GM18868 (cell line): Measurements from ENCODE around the gene AMN.
"Not testable (repeated sequence)": the region's sequence is repeated elsewhere in the genome, so short reads cannot be mapped to it uniquely, and the experiment has no call there.

Experiments used
- ATAC-seq: cut with Tn5 transposase; IDR thresholded peaks from one replicate; pipeline ENCODE4 v1.9.1; 2021; ENCODE audit warnings: mild to moderate bottlenecking, moderate library complexity; ENCODE audit not compliant: unreplicated experiment

Gene AMN

DNA sequence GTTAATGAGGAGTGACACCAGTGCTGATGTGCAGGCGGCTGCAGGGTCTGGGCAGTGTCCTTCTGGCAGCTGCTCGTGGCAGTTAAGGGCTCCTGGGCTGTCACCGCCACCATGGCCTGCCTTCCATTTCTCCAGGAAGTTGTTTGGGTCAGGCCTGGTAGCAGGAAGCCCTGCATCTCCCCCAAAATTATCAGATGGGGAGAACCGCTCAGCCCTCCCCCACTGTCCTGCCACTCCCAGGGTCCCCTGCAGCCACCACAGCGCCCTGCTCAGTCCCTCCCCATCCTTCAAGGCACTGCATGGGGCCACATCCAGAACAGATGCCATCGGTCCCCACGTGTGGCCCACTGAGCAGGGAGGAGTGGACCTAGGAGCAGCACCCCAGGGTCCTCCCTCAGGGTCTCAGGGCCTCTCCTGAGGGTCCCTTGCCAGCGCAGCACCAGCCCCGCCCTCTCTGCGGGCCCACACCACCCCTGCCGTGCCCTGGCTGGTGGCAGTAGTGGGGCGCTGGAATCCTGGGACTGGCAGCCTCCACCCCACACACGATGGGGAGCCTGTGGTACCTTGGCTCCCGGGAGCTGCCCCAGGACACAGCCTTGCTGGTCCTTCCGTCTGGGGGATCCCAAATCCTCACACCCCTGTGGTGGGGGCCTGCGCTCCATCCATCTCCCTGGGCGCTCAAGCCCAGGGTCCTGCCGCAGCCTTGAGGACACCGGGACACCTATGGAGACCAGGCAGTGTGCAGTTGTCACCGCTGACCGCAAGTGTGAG, 10.3 kb upstream of the AMN start:
- ATAC-seq: no peak

DNA sequence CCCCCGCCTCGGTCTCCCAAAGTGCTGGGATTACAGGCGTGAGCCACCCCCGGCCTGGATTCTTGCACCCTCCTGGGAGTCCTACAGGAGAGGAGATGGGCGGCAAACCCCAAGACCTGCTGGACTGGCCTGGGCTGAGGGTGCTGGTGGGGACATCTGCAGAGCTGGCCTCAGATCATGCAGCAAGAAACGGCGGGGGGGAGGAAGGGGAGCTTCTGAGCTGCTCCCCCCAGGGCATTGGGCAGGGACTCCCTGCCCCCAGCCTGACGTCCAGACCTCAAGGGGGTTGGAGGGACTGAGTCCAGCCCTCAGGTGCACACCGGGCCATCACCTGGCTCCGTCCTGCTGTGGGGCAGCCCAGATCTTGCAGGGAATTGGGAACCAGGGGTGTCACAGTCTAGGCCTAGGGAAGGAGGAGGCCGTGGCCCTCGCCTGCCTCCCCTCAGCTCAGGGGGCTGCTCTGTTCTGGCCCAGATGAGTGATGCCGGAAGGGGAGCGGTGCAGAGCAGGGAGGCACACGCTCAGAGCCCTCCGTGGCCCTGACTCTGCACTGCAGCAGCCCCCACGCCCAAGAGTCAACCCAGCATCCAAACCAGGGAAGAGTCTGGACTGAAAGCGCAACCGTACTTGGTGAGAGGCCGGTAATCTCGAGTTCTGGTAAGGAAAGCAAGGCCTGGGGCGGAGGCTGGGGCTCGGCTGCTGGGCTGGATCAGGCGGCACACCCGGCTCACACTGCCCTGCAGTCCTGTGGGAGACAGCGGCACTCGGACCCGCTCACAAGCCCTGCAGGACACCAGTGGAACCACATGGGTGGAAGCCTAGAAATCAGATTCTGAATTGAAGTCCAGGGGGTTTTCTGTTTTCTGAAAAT, 8.9 kb upstream of the AMN start:
- ATAC-seq: no peak

DNA sequence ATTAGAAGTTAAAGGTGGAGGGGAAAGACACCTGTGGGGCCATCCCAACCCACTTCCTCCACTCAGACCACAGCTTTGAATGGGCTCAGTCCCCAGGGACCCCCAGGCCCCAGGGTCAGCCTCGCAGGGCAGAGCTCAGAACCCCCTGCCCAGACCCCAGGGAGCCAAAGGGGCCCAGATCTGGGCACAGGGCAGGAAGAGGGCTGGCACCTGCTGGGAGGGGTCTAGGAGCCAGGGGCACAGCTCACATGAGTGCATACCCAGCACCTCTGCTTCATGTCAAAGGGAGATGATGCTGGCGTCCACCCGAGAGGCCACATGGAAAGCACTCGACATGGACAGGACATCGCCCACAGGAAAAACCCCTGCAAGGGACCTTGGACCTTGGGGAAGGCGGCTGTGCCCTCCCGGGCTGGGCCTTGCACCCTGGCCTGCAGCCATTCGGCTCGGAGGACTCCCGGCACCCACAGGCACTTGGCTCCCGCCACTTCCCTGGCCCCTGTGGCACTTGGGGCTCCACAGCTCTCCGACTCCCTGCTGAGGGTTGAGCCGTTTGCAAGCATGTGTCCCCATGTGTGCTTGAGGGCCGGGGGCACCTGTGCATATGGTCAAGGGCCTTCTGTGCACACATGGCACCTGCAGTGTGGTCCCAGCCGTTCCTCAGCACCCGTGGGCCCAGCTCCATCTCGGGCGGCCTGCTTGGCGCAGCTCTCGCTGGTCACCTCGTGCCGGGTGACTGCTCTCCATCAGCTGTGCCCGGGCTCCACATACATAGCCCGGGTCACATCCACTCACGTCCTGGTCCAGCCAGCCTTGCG, 7.8 kb upstream of the AMN start:
- no peak for ATAC-seq

DNA sequence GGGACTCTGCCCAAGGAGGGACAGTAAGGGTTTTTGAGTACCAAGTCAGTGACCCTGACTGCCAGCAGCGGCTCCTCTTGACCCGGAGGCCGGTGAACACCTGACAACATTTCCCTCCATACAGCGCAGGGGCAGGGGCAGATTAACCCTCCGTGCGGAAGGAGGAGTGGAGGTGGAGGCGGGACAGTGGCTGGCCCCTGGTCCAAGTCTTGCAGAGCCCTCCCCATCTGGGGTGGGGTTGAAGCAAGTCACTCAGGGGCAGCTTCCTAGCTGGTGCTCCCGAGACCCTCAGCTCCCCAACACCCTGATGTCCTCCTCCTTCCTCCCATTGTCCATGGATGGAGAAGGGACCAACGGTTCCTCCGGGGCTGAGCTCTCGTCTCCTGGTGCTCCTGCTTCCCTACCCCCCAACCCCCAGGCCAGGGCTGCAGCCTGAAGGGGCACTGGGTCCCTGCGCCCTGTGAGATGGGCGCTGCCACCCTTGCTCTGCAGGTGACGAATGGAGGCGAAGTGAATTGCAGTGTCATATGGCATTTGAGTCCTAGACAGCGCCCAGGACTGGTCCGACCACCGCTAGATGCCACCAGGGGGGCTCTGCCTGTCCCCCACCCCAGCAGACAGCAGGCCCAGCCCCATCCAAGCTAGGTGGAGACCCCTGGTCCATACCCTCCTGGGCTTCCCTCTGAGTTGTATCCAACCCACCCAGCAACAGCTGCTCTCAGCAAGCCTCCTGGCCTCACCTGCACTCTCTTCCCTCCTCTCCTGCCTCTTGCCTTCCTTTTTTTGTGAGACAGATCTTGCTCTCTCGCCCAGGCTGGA, 7.0 kb upstream of the AMN start:
- no peak for ATAC-seq

GRCh38 chr14:102916347-102917055, 6.0 kb upstream of the AMN start:
- peak; percentile 38 for ATAC-seq

DNA sequence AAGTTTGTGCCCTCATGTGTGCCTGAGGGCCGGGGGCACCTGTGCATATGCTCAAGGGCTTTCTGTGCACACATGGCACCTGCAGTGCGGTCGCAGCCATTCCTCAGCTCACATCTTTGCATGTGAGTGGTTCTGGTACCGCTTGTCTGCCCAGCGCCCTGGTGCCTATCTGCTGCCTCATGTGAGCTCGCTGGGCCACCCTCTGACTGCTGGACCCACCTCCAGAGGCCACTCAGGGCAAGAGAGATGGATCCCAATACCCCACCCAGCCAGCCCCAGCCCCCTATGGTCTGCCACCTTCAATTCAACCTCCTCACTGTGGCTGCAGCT, 5.4 kb upstream of the AMN start:
- ATAC-seq: peak; percentile 15

GRCh38 chr14:102917469-102918211, 4.8 kb upstream of the AMN start:
- ATAC-seq: no peak

GRCh38 chr14:102918438-102918837, 4.0 kb upstream of the AMN start:
- ATAC-seq: no peak

GRCh38 chr14:102920273-102920997, 2.0 kb upstream of the AMN start:
- ATAC-seq: no peak

GRCh38 chr14:102920998-102921304, 1.5 kb upstream of the AMN start:
- no peak for ATAC-seq

DNA sequence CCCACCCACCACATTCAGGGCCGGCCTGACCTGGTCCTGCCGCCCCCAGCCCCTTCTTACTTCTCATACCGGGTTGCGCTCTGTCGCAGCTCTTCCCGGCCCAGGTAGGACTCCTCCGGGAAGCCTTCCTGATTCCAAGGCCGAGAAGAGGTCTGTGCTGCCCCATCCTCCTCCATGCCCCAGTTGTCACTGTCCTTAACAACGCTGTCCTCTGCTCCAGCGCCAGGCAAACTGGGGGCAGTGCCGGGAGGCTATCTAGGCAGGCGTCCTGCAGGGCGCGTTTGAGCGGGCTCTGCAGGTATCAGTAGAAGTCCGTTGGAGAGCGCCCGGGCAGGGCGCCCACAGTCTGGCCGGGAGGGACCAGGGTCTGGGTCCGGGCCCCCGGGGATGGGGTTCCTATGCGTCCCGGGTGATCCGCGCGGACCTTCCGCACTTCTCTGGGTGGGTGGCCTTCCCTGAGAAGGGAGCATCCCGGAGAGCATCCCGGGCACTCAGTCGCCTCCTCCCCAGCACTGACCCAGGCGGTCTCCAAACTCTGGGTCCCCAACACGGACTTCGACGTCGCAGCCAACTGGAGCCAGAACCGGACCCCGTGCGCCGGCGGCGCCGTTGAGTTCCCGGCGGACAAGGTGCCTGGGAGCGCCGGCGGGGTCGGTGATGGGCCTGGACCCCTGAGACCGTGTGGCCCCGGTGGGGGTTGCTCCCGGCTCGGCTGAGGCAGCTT, 900 bp downstream of the AMN start:
- no peak for ATAC-seq

GRCh38 chr14:102923925-102924486, 1.5 kb downstream of the AMN start:
- no peak for ATAC-seq

DNA sequence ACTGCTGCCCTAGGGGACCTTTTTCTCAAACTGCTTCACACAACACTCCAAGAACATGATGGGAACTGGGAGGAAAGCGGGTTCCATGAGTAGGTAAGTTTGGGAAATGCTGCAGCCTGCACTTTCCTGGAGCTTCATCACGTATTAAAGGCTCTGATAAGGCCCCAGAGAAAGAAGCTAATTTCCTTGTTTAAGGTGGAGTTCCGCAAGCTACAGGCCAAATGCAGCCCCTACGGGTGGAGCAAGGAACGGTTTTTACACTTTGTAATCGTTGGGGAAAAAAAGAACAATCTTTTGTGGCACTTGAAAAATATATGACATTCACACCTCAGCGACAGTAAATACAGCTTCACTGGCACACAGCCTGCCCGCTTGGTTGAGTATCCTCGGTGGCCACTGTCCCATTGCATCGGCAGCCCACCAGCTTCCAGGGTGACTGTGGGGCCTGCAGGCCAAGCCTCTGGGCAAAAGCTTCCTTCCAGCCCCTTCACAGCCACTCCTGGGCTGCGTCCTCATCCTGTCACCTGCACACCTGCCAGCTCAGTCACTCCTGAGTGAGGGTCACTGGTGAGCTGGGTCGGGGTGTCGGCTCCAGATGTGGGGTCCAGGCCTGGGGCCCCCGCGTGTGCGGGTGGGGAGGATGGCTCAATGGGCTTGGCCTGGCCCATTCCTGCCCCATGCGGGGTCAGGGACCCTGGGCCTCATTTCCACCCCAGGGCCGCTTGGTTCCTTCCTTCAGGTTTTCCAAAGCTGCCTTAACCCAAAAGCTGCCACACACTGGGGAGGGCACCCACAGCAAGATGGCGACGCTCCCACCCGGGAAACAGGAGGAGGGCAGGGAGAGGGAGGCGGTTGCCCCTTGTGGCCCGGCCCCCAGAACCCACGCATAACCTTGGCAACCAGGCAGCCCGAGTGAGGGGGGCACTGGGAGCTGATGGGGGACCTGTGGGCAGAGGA, 2.4 kb downstream of the AMN start:
- no peak for ATAC-seq

- ATAC-seq: no peak
These were observed 3.2 kb downstream of the AMN start for GRCh38 chr14:102925646-102926045.

- no peak for ATAC-seq
These were observed 3.6 kb downstream of the AMN start for GRCh38 chr14:102926104-102926503.

DNA sequence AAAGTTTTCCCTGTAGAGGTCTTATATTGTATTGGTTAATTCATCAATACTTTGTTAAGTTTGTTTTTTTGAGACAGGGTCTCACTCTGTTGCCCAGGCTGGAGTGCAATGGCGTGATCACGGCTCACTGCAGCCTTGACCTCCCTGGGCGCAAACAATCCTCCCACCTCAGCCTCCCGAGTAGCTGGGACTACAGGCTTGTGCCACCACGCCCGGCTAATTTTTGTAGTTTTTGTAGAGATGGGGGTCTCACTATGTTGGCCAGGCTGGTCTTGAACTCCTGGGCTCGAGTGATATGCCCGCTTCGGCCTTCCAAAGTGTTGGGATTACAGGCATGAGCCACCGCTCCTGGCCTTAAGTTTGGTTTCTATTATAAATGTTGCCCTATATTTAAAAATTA, 4.4 kb downstream of the AMN start:
- ATAC-seq: not testable (repeated sequence)
